Osteoblast (primary cell): ENCODE data around the gene RARRES1. TPM values are rescaled to one million over a fixed set of nuclear protein-coding genes. Genes with fewer than 3 reads are reported as not detected.

Experiments used
- DNase-seq: peaks from one replicate; pipeline ENCODE4 v3.0.0; 2011; ENCODE audit warnings: low spot score, mixed read lengths; ENCODE audit not compliant: insufficient read length; ENCODE audit errors: missing footprints
- H2AFZ ChIP-seq: 2 replicates; pipeline ENCODE4 v1.6.0; 2011; ENCODE audit warnings: mild to moderate bottlenecking, low read length
- H3K27ac ChIP-seq: 2 replicates; pipeline ENCODE4 v1.5.1; 2011; ENCODE audit warnings: mild to moderate bottlenecking, low read depth, low read length, moderate library complexity
- H3K27me3 ChIP-seq: 2 replicates; pipeline ENCODE4 v1.6.0; 2012; ENCODE audit warnings: mild to moderate bottlenecking, control low read depth, inconsistent platforms, low read length, moderate library complexity; ENCODE audit not compliant: insufficient read depth
- H3K36me3 ChIP-seq: 2 replicates; pipeline ENCODE4 v1.5.1; 2011; ENCODE audit warnings: mild to moderate bottlenecking, low read length, control low read depth, moderate library complexity; ENCODE audit not compliant: insufficient read depth
- H3K4me1 ChIP-seq: 2 replicates; pipeline ENCODE4 v1.5.1; 2011; ENCODE audit warnings: mild to moderate bottlenecking, low read length, control low read depth, moderate library complexity; ENCODE audit not compliant: insufficient read depth
- H3K4me2 ChIP-seq: 2 replicates; pipeline ENCODE4 v1.6.0; 2011; ENCODE audit warnings: mild to moderate bottlenecking, low read length; ENCODE audit not compliant: insufficient read depth
- H3K4me3 ChIP-seq: fragments of 200-600 bp; sonication (generic); 3 replicates; pipeline ENCODE4 v1.5.1; 2012; ENCODE audit warnings: mild to moderate bottlenecking, low read length, inconsistent platforms; ENCODE audit not compliant: insufficient read depth
- H3K79me2 ChIP-seq: 2 replicates; pipeline ENCODE4 v1.6.0; 2012; ENCODE audit warnings: mild to moderate bottlenecking, low read length, control low read depth, inconsistent platforms; ENCODE audit not compliant: insufficient read depth
- H3K9me3 ChIP-seq: 2 replicates; pipeline ENCODE4 v1.5.1; 2011; ENCODE audit warnings: low read depth, low read length, control low read depth
- H4K20me1 ChIP-seq: 2 replicates; pipeline ENCODE4 v1.6.0; 2012; ENCODE audit warnings: mild to moderate bottlenecking, low read length, control low read depth; ENCODE audit not compliant: insufficient read depth
- total RNA-seq: library from RNA; depleted of rRNA; stranded (reverse); fragments of >200 nt; gene quantifications from 2 replicates; pipeline ENCODE4 v1.2.3, GENCODE V29; 2012
- TF ChIP-seq, protein P1 (sequence below): IDR thresholded peaks from 2 replicates; pipeline ENCODE4 v1.5.1; 2011; ENCODE audit warnings: mild to moderate bottlenecking, low read depth, low read length, moderate library complexity; ENCODE audit errors: extremely low read depth

The RARRES1 gene
- total RNA-seq, 1 donor = 19.5 TPM

DNA sequence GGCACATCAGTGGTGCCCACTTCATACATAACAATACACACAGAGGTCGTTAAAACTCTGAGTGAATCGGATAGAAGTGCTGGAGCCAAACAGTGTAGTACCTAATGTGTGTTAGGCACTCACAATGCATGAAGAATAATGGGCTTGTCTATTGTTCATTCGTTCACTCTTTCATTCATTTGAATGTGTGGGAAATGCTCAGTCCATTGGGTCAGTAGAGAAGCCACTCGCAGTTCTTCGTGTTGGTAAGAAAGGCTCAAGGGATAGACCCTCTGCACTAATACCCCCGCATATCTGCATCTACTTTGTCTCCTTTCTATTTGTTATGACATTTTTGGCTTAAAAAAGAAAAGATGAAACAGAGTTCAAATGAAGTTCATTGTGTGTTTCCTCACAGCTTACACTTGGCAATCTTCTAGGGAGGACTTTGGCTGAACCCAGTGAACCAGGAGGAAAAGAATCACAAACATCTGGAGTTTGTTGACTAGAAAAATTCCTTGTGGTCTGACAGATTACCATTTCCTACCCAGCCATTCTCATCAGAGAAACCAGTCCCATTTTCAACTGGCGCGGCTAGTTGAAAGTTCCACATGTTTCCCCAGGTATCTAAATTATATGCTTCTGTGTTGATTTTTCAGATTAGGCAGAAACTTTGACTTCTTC, 36.8 kb upstream of the RARRES1 start:
- H3K27ac ChIP-seq = peak overlapping the region; percentile 88
- DNase-seq = peak; percentile 87
- H3K27me3 ChIP-seq = no peaks in the 10 kb centered on the region
- H2AFZ ChIP-seq = peak overlapping the region; percentile 64
- peaks cover 40% of the 10 kb centered on the region for H3K4me1 ChIP-seq
- no peaks in the 10 kb centered on the region for H4K20me1 ChIP-seq
- no peaks in the 10 kb centered on the region for H3K9me3 ChIP-seq
- H3K4me2 ChIP-seq = peak overlapping the region; percentile 78
- TF ChIP-seq, protein P1, sequence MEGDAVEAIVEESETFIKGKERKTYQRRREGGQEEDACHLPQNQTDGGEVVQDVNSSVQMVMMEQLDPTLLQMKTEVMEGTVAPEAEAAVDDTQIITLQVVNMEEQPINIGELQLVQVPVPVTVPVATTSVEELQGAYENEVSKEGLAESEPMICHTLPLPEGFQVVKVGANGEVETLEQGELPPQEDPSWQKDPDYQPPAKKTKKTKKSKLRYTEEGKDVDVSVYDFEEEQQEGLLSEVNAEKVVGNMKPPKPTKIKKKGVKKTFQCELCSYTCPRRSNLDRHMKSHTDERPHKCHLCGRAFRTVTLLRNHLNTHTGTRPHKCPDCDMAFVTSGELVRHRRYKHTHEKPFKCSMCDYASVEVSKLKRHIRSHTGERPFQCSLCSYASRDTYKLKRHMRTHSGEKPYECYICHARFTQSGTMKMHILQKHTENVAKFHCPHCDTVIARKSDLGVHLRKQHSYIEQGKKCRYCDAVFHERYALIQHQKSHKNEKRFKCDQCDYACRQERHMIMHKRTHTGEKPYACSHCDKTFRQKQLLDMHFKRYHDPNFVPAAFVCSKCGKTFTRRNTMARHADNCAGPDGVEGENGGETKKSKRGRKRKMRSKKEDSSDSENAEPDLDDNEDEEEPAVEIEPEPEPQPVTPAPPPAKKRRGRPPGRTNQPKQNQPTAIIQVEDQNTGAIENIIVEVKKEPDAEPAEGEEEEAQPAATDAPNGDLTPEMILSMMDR = no peak
- no peaks in the 10 kb centered on the region for H3K36me3 ChIP-seq
- H3K79me2 ChIP-seq = no peaks in the 10 kb centered on the region
- H3K4me3 ChIP-seq = peak overlapping the region; percentile 38

DNA sequence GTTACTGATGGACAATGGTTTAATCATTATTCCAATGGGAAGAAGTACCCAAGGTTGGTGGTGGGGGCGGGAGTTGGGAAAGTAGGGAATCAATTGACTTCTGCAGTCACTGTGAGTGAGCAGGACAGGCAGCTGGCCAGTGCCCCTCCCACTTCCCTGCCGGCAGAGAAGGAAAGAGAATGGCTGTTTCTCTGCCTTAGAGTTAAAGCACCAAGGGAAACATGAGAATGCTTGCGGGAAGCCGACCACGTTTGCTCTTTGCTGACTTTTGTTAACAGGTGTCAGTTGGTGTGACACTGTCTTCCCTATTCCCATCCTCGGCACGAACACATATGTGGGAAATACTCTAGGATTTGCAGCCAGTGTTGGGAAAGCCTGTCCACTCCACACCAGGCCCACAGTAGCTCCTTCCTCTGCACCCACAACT, 36.1 kb upstream of the RARRES1 start:
- no peaks in the 10 kb centered on the region for H3K27me3 ChIP-seq
- TF ChIP-seq, protein P1 = no peak
- H3K4me2 ChIP-seq = peak overlapping the region; percentile 78
- H3K27ac ChIP-seq = peak overlapping the region; percentile 88
- peak overlapping the region; percentile 64 for H2AFZ ChIP-seq
- no peak for DNase-seq
- no peaks in the 10 kb centered on the region for H3K79me2 ChIP-seq
- H3K36me3 ChIP-seq = no peaks in the 10 kb centered on the region
- no peaks in the 10 kb centered on the region for H3K9me3 ChIP-seq
- H3K4me3 ChIP-seq = peak overlapping the region; percentile 38
- peaks cover 40% of the 10 kb centered on the region for H3K4me1 ChIP-seq
- H4K20me1 ChIP-seq = no peaks in the 10 kb centered on the region

DNA sequence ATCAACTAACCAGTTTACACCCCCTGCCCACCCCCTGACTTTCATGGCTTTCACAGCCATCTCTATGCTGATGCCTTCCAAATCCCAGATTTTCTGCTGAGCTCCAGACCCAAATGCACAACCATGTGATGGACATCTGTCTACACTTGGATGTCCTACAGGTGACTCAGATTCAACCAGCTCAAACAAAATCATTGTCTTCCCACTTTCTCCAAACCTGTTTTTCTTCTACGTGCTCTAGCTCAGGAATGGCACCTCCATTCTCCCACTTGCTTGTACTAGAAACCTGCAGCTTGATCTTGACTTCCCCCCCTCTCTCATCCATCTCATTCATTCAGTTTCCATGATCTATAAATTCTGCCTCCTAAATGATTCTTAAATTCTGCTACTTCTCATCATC, 34.1 kb upstream of the RARRES1 start:
- H3K9me3 ChIP-seq = no peaks in the 10 kb centered on the region
- no peak overlapping the region for H2AFZ ChIP-seq
- H3K27me3 ChIP-seq = no peaks in the 10 kb centered on the region
- H3K4me1 ChIP-seq = peaks cover 40% of the 10 kb centered on the region
- H4K20me1 ChIP-seq = no peaks in the 10 kb centered on the region
- TF ChIP-seq, protein P1 = no peak
- H3K36me3 ChIP-seq = no peaks in the 10 kb centered on the region
- H3K4me2 ChIP-seq = no peak overlapping the region
- DNase-seq = no peak
- no peak overlapping the region for H3K27ac ChIP-seq
- no peak overlapping the region for H3K4me3 ChIP-seq
- H3K79me2 ChIP-seq = no peaks in the 10 kb centered on the region

DNA sequence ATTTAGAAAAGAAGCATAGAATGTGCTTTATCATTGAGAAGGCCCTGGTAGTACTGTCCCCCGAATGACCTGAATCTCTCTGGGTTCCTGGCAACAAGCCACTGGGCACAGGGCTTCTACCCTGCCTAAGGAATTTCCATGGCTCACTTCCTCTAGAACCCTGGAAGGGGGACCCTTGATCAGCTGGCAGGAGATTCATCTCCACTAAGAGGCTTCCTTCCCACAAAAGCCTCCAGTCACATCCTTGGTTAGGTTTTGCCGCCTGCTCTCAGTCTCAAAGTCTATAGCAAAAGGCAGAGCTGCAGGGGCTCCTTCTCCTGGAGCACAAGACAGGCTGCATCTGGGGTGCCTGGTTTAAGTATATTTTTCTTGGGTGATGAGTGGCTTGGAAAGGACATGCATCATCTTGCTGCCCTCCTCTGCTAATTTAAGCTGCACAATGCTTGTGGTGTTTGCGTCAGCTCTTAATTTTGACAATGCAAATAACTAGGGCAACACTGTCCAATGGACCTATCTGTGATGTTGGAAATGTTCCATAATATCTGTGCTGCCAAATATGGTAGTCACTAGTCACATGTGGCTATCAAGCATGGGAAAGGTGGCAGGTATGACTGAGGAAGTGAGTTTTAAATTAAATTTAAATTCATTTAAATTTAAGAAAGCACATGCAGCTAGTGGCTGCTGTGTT, 33.4 kb upstream of the RARRES1 start:
- no peaks in the 10 kb centered on the region for H3K36me3 ChIP-seq
- no peaks in the 10 kb centered on the region for H4K20me1 ChIP-seq
- H3K27me3 ChIP-seq = no peaks in the 10 kb centered on the region
- TF ChIP-seq, protein P1 = no peak
- H2AFZ ChIP-seq = no peak overlapping the region
- no peaks in the 10 kb centered on the region for H3K79me2 ChIP-seq
- no peak overlapping the region for H3K4me3 ChIP-seq
- no peak for DNase-seq
- H3K9me3 ChIP-seq = no peaks in the 10 kb centered on the region
- no peak overlapping the region for H3K4me2 ChIP-seq
- peaks cover 39% of the 10 kb centered on the region for H3K4me1 ChIP-seq
- no peak overlapping the region for H3K27ac ChIP-seq
